Mesendoderm (in vitro differentiated cells): ENCODE results near the gene ROBO1.

Experiments
- DNase-seq: peaks from one replicate; pipeline ENCODE4 v3.0.0; 2013
- H2AK5ac ChIP-seq: 2 replicates; pipeline ENCODE4 v1.6.1; 2013; ENCODE audit warnings: low read length, inconsistent platforms
- H2BK120ac ChIP-seq: 2 replicates; pipeline ENCODE4 v1.6.1; 2013; ENCODE audit warnings: low read depth, mild to moderate bottlenecking, low read length, moderate library complexity, mixed read lengths
- H2BK15ac ChIP-seq: replicated peaks from 2 replicates; pipeline ENCODE4 v1.6.1; 2013; ENCODE audit warnings: low read depth, mild to moderate bottlenecking, moderate library complexity
- H2BK5ac ChIP-seq: 2 replicates; pipeline ENCODE4 v1.6.1; 2013; ENCODE audit warnings: low read length, inconsistent platforms
- H3K18ac ChIP-seq: 2 replicates; pipeline ENCODE4 v1.6.1; 2013; ENCODE audit warnings: mild to moderate bottlenecking, low read length, mixed read lengths
- H3K23ac ChIP-seq: one replicate; pipeline ENCODE4 v1.6.1; 2013; ENCODE audit warnings: low read length
- H3K27ac ChIP-seq: 2 replicates; pipeline ENCODE4 v1.5.1; 2013; ENCODE audit warnings: low read depth, mild to moderate bottlenecking, inconsistent platforms, low read length, moderate library complexity
- H3K27me3 ChIP-seq: 2 replicates; pipeline ENCODE4 v1.6.1; 2013; ENCODE audit warnings: low read length, control low read depth, mild to moderate bottlenecking, inconsistent platforms; ENCODE audit not compliant: insufficient read depth, poor library complexity
- H3K36me3 ChIP-seq: 2 replicates; pipeline ENCODE4 v1.6.1; 2013; ENCODE audit warnings: low read length, inconsistent platforms; ENCODE audit not compliant: control insufficient read depth, insufficient read depth
- H3K4ac ChIP-seq: one replicate; pipeline ENCODE4 v1.6.1; 2013; ENCODE audit warnings: low read depth, mild to moderate bottlenecking, low read length, moderate library complexity
- H3K4me1 ChIP-seq: 2 replicates; pipeline ENCODE4 v1.6.1; 2013; ENCODE audit warnings: low read depth, low read length, inconsistent platforms; ENCODE audit not compliant: control insufficient read depth
- H3K4me2 ChIP-seq: 2 replicates; pipeline ENCODE4 v1.6.1; 2013; ENCODE audit warnings: low read length
- H3K4me3 ChIP-seq: 2 replicates; pipeline ENCODE4 v1.5.1; 2013; ENCODE audit warnings: mild to moderate bottlenecking, low read length
- H3K56ac ChIP-seq: one replicate; pipeline ENCODE4 v1.6.1; 2013; ENCODE audit warnings: low read length
- H3K79me1 ChIP-seq: 2 replicates; pipeline ENCODE4 v1.6.1; 2013; ENCODE audit warnings: low read length, inconsistent platforms
- H3K79me2 ChIP-seq: 2 replicates; pipeline ENCODE4 v1.6.1; 2013; ENCODE audit warnings: mild to moderate bottlenecking, low read length; ENCODE audit not compliant: control insufficient read depth, insufficient read depth
- H3K9ac ChIP-seq: 2 replicates; pipeline ENCODE4 v1.6.1; 2013; ENCODE audit warnings: low read length, inconsistent platforms
- H4K5ac ChIP-seq: one replicate; pipeline ENCODE4 v1.6.1; 2013; ENCODE audit warnings: low read length
- H4K8ac ChIP-seq: one replicate; pipeline ENCODE4 v1.6.1; 2013; ENCODE audit warnings: low read depth, mild to moderate bottlenecking, control low read depth, low read length, moderate library complexity
- WGBS: extraction: QIAGEN DNeasy Blood & Tissue Kit; methylation state at CpG from one replicate; pipeline ENCODE4 v1.1.7; 2013; ENCODE audit warnings: low lambda C conversion rate, missing lambda C conversion rate; ENCODE audit not compliant: insufficient coverage; ENCODE audit errors: extremely low coverage; 5-methylcytosine and 5-hydroxymethylcytosine counted together

ROBO1 gene

DNA sequence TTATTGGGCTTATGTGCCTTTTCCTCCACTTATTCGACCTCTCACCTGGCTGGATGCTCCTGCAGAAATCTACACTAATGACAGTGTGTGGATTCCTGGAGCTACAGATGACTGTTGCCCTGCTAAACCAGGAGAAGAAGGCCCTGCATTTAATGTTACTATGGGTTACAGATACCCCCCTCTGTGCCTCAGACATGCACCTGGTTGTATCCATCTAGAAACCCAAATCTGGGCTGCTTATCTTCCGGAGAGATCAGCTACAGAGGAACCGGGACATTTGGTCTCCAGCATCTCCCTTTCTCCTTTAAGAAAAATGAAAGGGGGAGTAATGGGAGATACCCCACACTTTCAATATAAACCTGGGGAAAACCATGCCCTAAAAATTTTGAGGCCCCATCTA lies 710.0 kb downstream of the ROBO1 start:
- H3K4me1 ChIP-seq: no peaks in the 10 kb centered on the region
- H3K36me3 ChIP-seq: no peaks in the 10 kb centered on the region
- DNase-seq: no peak
- WGBS: no CpG with 5 or more reads among the region's 3 CpGs
- no peak overlapping the region for H3K27ac ChIP-seq
- no peaks in the 10 kb centered on the region for H3K79me1 ChIP-seq
- no peak overlapping the region for H2BK5ac ChIP-seq
- H2BK15ac ChIP-seq: no peak overlapping the region
- H4K5ac ChIP-seq: no peak overlapping the region
- H4K8ac ChIP-seq: no peak overlapping the region
- H3K18ac ChIP-seq: no peak overlapping the region
- no peak overlapping the region for H2AK5ac ChIP-seq
- no peak overlapping the region for H3K4me3 ChIP-seq
- H3K79me2 ChIP-seq: no peaks in the 10 kb centered on the region
- no peak overlapping the region for H3K4me2 ChIP-seq
- no peaks in the 10 kb centered on the region for H3K27me3 ChIP-seq
- H3K9ac ChIP-seq: no peak overlapping the region
- no peak overlapping the region for H2BK120ac ChIP-seq
- no peak overlapping the region for H3K56ac ChIP-seq
- H3K4ac ChIP-seq: no peak overlapping the region
- no peak overlapping the region for H3K23ac ChIP-seq

DNA sequence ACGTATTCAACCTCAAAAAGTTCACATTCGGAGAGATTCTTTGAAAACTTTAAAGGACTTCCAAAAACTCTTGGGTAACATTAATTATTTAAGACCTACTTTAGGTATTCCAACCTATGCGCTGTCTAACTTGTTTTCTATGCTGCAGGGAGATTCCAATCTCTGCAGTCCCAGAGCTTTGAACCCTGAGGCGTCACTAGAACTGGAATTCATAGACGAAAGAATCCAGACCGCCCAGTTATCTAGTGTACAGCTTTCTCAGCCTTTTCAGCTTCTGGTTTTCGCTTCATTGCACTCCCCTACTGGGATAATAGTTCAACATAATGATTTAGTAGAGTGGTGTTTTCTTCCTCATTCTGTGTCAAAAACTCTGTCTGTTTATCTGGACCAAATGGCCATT lies 711.3 kb downstream of the ROBO1 start:
- no peak overlapping the region for H2BK120ac ChIP-seq
- no peak overlapping the region for H3K4me2 ChIP-seq
- no peak overlapping the region for H3K18ac ChIP-seq
- no peak overlapping the region for H2BK5ac ChIP-seq
- no peak overlapping the region for H2BK15ac ChIP-seq
- H3K9ac ChIP-seq: no peak overlapping the region
- H3K56ac ChIP-seq: no peak overlapping the region
- WGBS: no CpG with 5 or more reads among the region's 7 CpGs
- no peak overlapping the region for H3K23ac ChIP-seq
- H3K4me3 ChIP-seq: no peak overlapping the region
- H3K27ac ChIP-seq: no peak overlapping the region
- H4K5ac ChIP-seq: no peak overlapping the region
- no peaks in the 10 kb centered on the region for H3K27me3 ChIP-seq
- no peak overlapping the region for H3K4ac ChIP-seq
- no peak overlapping the region for H4K8ac ChIP-seq
- H3K36me3 ChIP-seq: no peaks in the 10 kb centered on the region
- no peaks in the 10 kb centered on the region for H3K4me1 ChIP-seq
- no peak overlapping the region for H2AK5ac ChIP-seq
- no peak for DNase-seq
- H3K79me1 ChIP-seq: no peaks in the 10 kb centered on the region
- no peaks in the 10 kb centered on the region for H3K79me2 ChIP-seq

DNA sequence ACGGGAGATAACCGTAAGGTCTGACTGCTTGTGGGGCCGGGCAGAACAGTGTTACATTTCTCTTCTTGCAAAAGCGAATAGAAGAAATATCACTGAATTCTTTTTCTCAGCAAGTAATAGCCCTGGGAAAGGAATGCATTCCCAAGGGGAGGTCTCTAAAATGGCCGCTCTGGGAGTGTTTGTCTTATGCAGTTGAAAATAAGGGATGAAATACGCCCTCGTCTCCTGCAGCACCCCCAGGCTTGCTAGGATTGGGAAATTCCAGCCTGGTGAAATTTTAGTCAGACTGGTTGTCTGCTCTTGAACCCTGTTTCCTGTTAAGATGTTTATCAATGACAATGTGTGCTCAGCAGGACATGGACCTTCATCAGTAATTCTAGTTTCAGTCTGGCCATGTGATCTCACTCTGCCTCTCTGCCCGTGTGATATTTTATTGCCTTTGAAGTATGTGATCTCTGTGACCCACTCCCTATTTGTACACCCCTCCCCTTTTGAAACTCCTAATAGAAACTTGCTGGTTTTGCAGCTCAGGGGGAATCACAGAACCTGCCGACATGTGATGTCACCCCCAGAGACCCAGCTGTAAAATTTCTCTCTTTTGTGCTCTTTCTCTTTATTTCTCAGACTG lies 715.6 kb downstream of the ROBO1 start:
- no peak overlapping the region for H3K23ac ChIP-seq

DNA sequence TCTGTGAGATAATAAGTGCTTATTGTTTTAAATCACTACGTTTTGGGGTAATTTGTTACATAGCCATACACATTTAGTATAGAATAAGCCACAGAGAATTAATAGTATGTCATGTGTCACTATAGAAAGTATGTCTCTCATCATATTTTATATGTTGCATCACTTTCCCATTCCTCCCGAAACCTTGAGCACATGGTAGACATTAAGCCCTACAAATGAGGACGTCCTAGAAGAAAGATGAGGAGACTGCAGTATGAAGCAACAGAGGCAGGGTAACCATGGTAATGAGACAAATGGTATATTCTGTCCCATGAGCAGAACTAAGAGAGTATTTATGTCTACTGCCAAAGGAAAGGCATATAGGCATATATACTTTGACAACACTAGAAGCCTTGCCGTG lies 720.2 kb downstream of the ROBO1 start:
- Histone ChIP-seq H3K9ac (no peak overlapping the region), H3K56ac (no peak overlapping the region), H2AK5ac (no peak overlapping the region), H4K5ac (no peak overlapping the region), H4K8ac (no peak overlapping the region), H3K36me3 (no peaks in the 10 kb centered on the region), H3K27ac (no peak overlapping the region), H3K23ac (no peak overlapping the region), H3K4me1 (no peaks in the 10 kb centered on the region), H3K27me3 (no peaks in the 10 kb centered on the region), H3K18ac (no peak overlapping the region), H2BK120ac (no peak overlapping the region), H3K79me1 (no peaks in the 10 kb centered on the region), H3K4me3 (no peak overlapping the region), H3K79me2 (no peaks in the 10 kb centered on the region), H3K4me2 (no peak overlapping the region), H2BK15ac (no peak overlapping the region), H2BK5ac (no peak overlapping the region), H3K4ac (no peak overlapping the region)
- DNase-seq: no peak
- no CpG with 5 or more reads among the region's 4 CpGs for WGBS

More for the DNA sequence above, 715.6 kb downstream of the ROBO1 start:
- Histone ChIP-seq H3K4me1 (no peaks in the 10 kb centered on the region), H3K9ac (no peak overlapping the region), H2AK5ac (no peak overlapping the region), H3K4me3 (no peak overlapping the region), H3K27me3 (no peaks in the 10 kb centered on the region), H3K36me3 (no peaks in the 10 kb centered on the region), H2BK5ac (no peak overlapping the region), H3K79me1 (no peaks in the 10 kb centered on the region), H3K27ac (no peak overlapping the region), H3K18ac (no peak overlapping the region), H4K5ac (no peak overlapping the region), H3K56ac (no peak overlapping the region), H4K8ac (no peak overlapping the region), H3K79me2 (no peaks in the 10 kb centered on the region), H3K4ac (no peak overlapping the region), H3K4me2 (no peak overlapping the region), H2BK120ac (no peak overlapping the region), H2BK15ac (no peak overlapping the region)
- WGBS: no CpG with 5 or more reads among the region's 9 CpGs
- DNase-seq: peak; percentile 62

DNA sequence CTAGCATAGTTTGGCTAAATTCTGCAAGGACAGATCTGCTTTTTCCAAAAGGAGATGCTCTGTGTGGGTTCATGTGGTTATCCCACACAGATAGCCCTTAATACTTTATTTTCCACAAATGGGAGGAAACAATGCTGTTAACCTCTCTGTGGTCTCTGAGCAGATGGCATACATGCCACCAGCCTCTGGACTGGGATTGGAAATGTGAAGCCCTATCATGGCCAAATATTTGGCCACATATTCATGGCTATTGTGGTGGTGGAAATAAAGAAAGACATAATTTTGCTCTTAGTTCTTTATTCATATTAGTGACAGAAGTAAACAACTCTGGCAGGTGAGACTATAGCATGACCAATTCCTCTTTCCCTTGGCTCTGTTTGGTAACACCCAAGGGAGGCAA lies 726.2 kb downstream of the ROBO1 start:
- Histone ChIP-seq H3K23ac (no peak overlapping the region), H2AK5ac (no peak overlapping the region), H3K56ac (no peak overlapping the region), H3K79me2 (no peaks in the 10 kb centered on the region), H3K4me1 (no peaks in the 10 kb centered on the region), H3K27ac (no peak overlapping the region), H3K4ac (no peak overlapping the region), H3K4me3 (no peak overlapping the region), H2BK120ac (no peak overlapping the region), H3K79me1 (no peaks in the 10 kb centered on the region), H2BK5ac (no peak overlapping the region), H4K5ac (no peak overlapping the region), H3K18ac (no peak overlapping the region), H4K8ac (no peak overlapping the region), H3K9ac (no peak overlapping the region), H3K36me3 (no peaks in the 10 kb centered on the region), H3K27me3 (no peaks in the 10 kb centered on the region), H2BK15ac (no peak overlapping the region), H3K4me2 (no peak overlapping the region)
- DNase-seq: no peak

- Histone ChIP-seq H3K18ac (no peak overlapping the region), H3K4ac (no peak overlapping the region), H3K79me1 (no peaks in the 10 kb centered on the region), H2BK120ac (no peak overlapping the region), H3K79me2 (no peaks in the 10 kb centered on the region), H3K36me3 (no peaks in the 10 kb centered on the region), H3K9ac (no peak overlapping the region), H3K4me1 (no peaks in the 10 kb centered on the region), H3K4me2 (no peak overlapping the region), H2AK5ac (no peak overlapping the region), H4K8ac (no peak overlapping the region), H3K4me3 (no peak overlapping the region), H3K23ac (no peak overlapping the region), H4K5ac (no peak overlapping the region), H2BK5ac (no peak overlapping the region), H3K27me3 (no peaks in the 10 kb centered on the region), H3K27ac (no peak overlapping the region), H3K56ac (no peak overlapping the region), H2BK15ac (no peak overlapping the region)
- WGBS: no CpG with 5 or more reads among the region's 3 CpGs
- DNase-seq: no peak
Observed at GRCh38 chr3:79040701-79041100, 727.1 kb downstream of the ROBO1 start.
